MM.1S (cell line): ENCODE measurements around the gene MMP24.
A peak's percentile ranks its signal among the peaks of the same experiment; 100 is the strongest.

Experiments
- DNase-seq: peaks from one replicate; pipeline ENCODE4 v3.0.0-alpha.2; 2015
- H2AFZ ChIP-seq: fragments of 300-600 bp; sonication (generic); 2 replicates; pipeline ENCODE4 v1.6.0; 2016; ENCODE audit warnings: antibody characterized with exemption, low read length
- H3F3A ChIP-seq: fragments of 300-600 bp; sonication (generic); 2 replicates; pipeline ENCODE4 v1.6.1; 2016; ENCODE audit warnings: mild to moderate bottlenecking, antibody characterized with exemption, low read length, moderate library complexity, mixed read lengths; ENCODE audit not compliant: insufficient read depth
- H3K27ac ChIP-seq: fragments of 300-600 bp; sonication (generic); 2 replicates; pipeline ENCODE4 v1.5.1; 2016; ENCODE audit warnings: mild to moderate bottlenecking, low read length
- H3K27me3 ChIP-seq: fragments of 300-600 bp; sonication (generic); replicated peaks from 2 replicates; pipeline ENCODE4 v1.6.0; 2016; ENCODE audit warnings: low read length; ENCODE audit not compliant: insufficient read depth
- H3K36me3 ChIP-seq: fragments of 300-600 bp; sonication (generic); replicated peaks from 2 replicates; pipeline ENCODE4 v1.6.1; 2016; ENCODE audit warnings: mild to moderate bottlenecking, low read length, mixed read lengths; ENCODE audit not compliant: insufficient read depth
- H3K4me1 ChIP-seq: fragments of 300-600 bp; sonication (generic); 2 replicates; pipeline ENCODE4 v1.6.1; 2016; ENCODE audit warnings: low read length, mixed read lengths
- H3K4me2 ChIP-seq: fragments of 300-600 bp; sonication (generic); 2 replicates; pipeline ENCODE4 v1.6.0; 2016; ENCODE audit warnings: low read depth, low read length
- H3K4me3 ChIP-seq: fragments of 300-600 bp; sonication (generic); 2 replicates; pipeline ENCODE4 v1.5.1; 2016; ENCODE audit warnings: low read length, mixed read lengths
- H3K79me2 ChIP-seq: fragments of 300-600 bp; sonication (generic); 2 replicates; pipeline ENCODE4 v1.6.1; 2016; ENCODE audit warnings: mixed run types, low read length, mixed read lengths
- H3K9ac ChIP-seq: fragments of 300-600 bp; sonication (generic); 2 replicates; pipeline ENCODE4 v1.6.1; 2016; ENCODE audit warnings: low read length, mixed read lengths
- H3K9me2 ChIP-seq: fragments of 300-600 bp; sonication (generic); replicated peaks from 2 replicates; pipeline ENCODE4 v1.6.1; 2016; ENCODE audit warnings: mild to moderate bottlenecking, low read length, mixed read lengths; ENCODE audit not compliant: insufficient read depth
- H3K9me3 ChIP-seq: fragments of 300-600 bp; sonication (generic); replicated peaks from 2 replicates; pipeline ENCODE4 v1.6.1; 2016; ENCODE audit warnings: mild to moderate bottlenecking, low read length, mixed read lengths; ENCODE audit not compliant: insufficient read depth
- H4K20me1 ChIP-seq: fragments of 300-600 bp; sonication (generic); 2 replicates; pipeline ENCODE4 v1.6.1; 2016; ENCODE audit warnings: mild to moderate bottlenecking, low read length, moderate library complexity, mixed read lengths; ENCODE audit not compliant: insufficient read depth
- CTCF ChIP-seq: fragments of 300-600 bp; sonication (generic); IDR thresholded peaks from 2 replicates; pipeline ENCODE4 v1.5.1; 2016; ENCODE audit warnings: antibody characterized with exemption, low read length, mixed read lengths
- EZH2 ChIP-seq: fragments of 300-600 bp; sonication (generic); optimal IDR thresholded peaks from 2 replicates; pipeline ENCODE3; 2017; ENCODE audit warnings: low read depth, mild to moderate bottlenecking, antibody characterized with exemption, low read length, mixed read lengths
- EZH2phosphoT487 ChIP-seq: fragments of 300-600 bp; sonication (generic); IDR thresholded peaks from 2 replicates; pipeline ENCODE4 v1.6.1; 2018; ENCODE audit warnings: antibody characterized with exemption, low read length

MMP24 gene

GRCh38 chr20:35317416-35318210 lies 91.1 kb downstream of the MMP24 start:
- no peak for TF ChIP-seq EZH2phosphoT487
- TF ChIP-seq CTCF: no peak
- TF ChIP-seq EZH2: no peak
- no peaks in the 10 kb centered on the region for H3K27me3 ChIP-seq
- DNase-seq: no peak
- H3K4me2 ChIP-seq: no peak overlapping the region
- no peaks in the 10 kb centered on the region for H3K79me2 ChIP-seq
- H2AFZ ChIP-seq: no peak overlapping the region
- no peaks in the 10 kb centered on the region for H3K4me1 ChIP-seq
- no peaks in the 10 kb centered on the region for H4K20me1 ChIP-seq
- H3F3A ChIP-seq: no peaks in the 10 kb centered on the region
- no peaks in the 10 kb centered on the region for H3K36me3 ChIP-seq
- no peaks in the 10 kb centered on the region for H3K9me3 ChIP-seq
- no peak overlapping the region for H3K4me3 ChIP-seq
- no peak overlapping the region for H3K9ac ChIP-seq
- H3K27ac ChIP-seq: no peak overlapping the region
- H3K9me2 ChIP-seq: no peaks in the 10 kb centered on the region

- H3K27me3 ChIP-seq: no peaks in the 10 kb centered on the region
- no peak overlapping the region for H3K9ac ChIP-seq
- H4K20me1 ChIP-seq: no peaks in the 10 kb centered on the region
- no peaks in the 10 kb centered on the region for H3K36me3 ChIP-seq
- no peaks in the 10 kb centered on the region for H3K79me2 ChIP-seq
- H3F3A ChIP-seq: no peaks in the 10 kb centered on the region
- H3K4me3 ChIP-seq: no peak overlapping the region
- 0 out of 2 replicates have a peak overlapping the region, but pooled peaks have one; percentile 20 for H2AFZ ChIP-seq
- H3K9me2 ChIP-seq: no peaks in the 10 kb centered on the region
- H3K9me3 ChIP-seq: no peaks in the 10 kb centered on the region
- H3K4me2 ChIP-seq: no peak overlapping the region
- no peak overlapping the region for H3K27ac ChIP-seq
- TF ChIP-seq EZH2phosphoT487 (no peak), EZH2 (no peak), CTCF (no peak)
- DNase-seq: no peak
- H3K4me1 ChIP-seq: no peaks in the 10 kb centered on the region
Measured at GRCh38 chr20:35318502-35319157, 92.1 kb downstream of the MMP24 start.

DNA sequence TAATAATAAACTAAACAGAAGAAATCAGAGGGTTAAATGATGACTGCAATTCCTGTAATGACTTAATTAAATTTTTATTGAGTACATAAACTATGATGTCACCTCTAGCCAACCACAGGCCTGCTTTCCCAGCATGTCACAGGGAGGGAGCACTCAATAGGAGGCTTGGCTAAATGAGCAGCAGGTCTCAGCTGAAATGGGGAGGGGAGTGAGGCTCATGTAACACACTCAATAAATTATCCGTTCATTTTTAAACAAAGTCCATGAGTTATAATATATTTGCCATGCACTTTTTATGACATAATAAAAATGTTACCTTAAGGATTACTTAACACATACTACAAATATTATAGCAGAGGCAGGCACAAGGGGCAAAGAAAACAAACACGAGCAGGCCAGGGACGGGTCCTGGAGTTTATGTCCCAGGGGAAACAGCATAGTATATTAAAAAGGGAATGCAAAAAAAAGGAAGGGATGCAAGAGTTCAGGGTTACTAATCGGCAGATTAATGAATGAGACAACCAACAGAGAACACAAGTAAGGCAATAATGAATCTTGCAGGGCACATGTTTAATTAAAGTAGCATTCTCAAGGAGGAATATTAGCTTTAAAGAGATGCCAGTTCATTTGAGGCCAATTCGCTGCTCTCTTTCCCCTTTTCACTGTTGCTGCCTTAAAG lies 92.8 kb downstream of the MMP24 start:
- Histone ChIP-seq H3K9me3 (no peaks in the 10 kb centered on the region), H3K4me1 (no peaks in the 10 kb centered on the region), H3F3A (no peaks in the 10 kb centered on the region), H3K27me3 (no peaks in the 10 kb centered on the region), H3K9me2 (no peaks in the 10 kb centered on the region), H3K9ac (no peak overlapping the region), H3K36me3 (no peaks in the 10 kb centered on the region), H2AFZ (no peak overlapping the region), H3K4me3 (no peak overlapping the region), H4K20me1 (no peaks in the 10 kb centered on the region), H3K27ac (no peak overlapping the region), H3K4me2 (no peak overlapping the region), H3K79me2 (no peaks in the 10 kb centered on the region)
- DNase-seq: no peak
- no peak for TF ChIP-seq CTCF
